ENCODE measurements around the gene CEP63. TPM values are rescaled to one million over a fixed set of nuclear protein-coding genes. Genes with fewer than 3 reads are reported as not detected.

Gene CEP63
- total and polyA plus RNA-seq, 12 donors, result 20.1 to 38.8 (median 30.8) TPM

GRCh38 chr3:134615743-134616142 lies 129.9 kb downstream of the CEP63 start:
- Histone ChIP-seq H3K27ac (no peak overlapping the region), H3K4me1 (peaks cover 0 to 5% (median 0%) of the 10 kb centered on the region in 9 donors), H3K4me3 (no peak overlapping the region), H3K36me3 (peaks cover 0 to 11% (median 0%) of the 10 kb centered on the region in 9 donors), H3K27me3 (no peaks in the 10 kb centered on the region), H3K9me3 (no peaks in the 10 kb centered on the region)
- ATAC-seq (no peak), DNase-seq (no peak)
- WGBS, 2 donors, result 69 to 70% methylated on average over 5 of the region's 5 CpGs
- intact Hi-C loops (cut with DNase I), result no loop called here
- TF ChIP-seq CTCF (IDR thresholded peaks at IDR 0.05), result no peak

GRCh38 chr3:134617608-134618477 lies 132.0 kb downstream of the CEP63 start:
- DNase-seq, result no peak
- H3K27me3 ChIP-seq, result no peaks in the 10 kb centered on the region
- no peak overlapping the region for H3K4me3 ChIP-seq
- H3K9me3 ChIP-seq, result no peaks in the 10 kb centered on the region
- intact Hi-C loops (cut with DNase I), result no loop called here
- peaks cover 0 to 11% (median 0%) of the 10 kb centered on the region in 9 donors for H3K36me3 ChIP-seq
- no peak overlapping the region for H3K27ac ChIP-seq
- whole genome bisulfite sequencing, 2 donors, result 73 to 77% methylated on average over 7 of the region's 7 CpGs
- no peak for TF ChIP-seq CTCF (IDR thresholded peaks at IDR 0.05)
- ATAC-seq, result no peak
- H3K4me1 ChIP-seq, result peaks cover 0 to 11% (median 0%) of the 10 kb centered on the region in 9 donors

GRCh38 chr3:134618478-134619300 lies 132.8 kb downstream of the CEP63 start:
- H3K4me1 ChIP-seq, result peaks cover 0 to 11% (median 0%) of the 10 kb centered on the region in 9 donors
- ATAC-seq, result no peak
- H3K36me3 ChIP-seq, result peaks cover 0 to 11% (median 0%) of the 10 kb centered on the region in 9 donors
- WGBS, 2 donors, result 85 to 93% methylated on average over 13 of the region's 13 CpGs
- DNase-seq, result no peak
- H3K27ac ChIP-seq, result no peak overlapping the region
- no peaks in the 10 kb centered on the region for H3K9me3 ChIP-seq
- no peak for TF ChIP-seq CTCF (IDR thresholded peaks at IDR 0.05)
- intact Hi-C loops (cut with DNase I), result no loop called here
- H3K4me3 ChIP-seq, result no peak overlapping the region
- no peaks in the 10 kb centered on the region for H3K27me3 ChIP-seq

GRCh38 chr3:134619301-134619615 lies 133.4 kb downstream of the CEP63 start:
- Histone ChIP-seq H3K9me3 (no peaks in the 10 kb centered on the region), H3K4me3 (no peak overlapping the region), H3K36me3 (peaks cover 0 to 8% (median 0%) of the 10 kb centered on the region in 9 donors), H3K27me3 (no peaks in the 10 kb centered on the region), H3K4me1 (peaks cover 0 to 11% (median 0%) of the 10 kb centered on the region in 9 donors), H3K27ac (no peak overlapping the region)
- no peak for DNase-seq
- ATAC-seq, result no peak
- TF ChIP-seq CTCF (IDR thresholded peaks at IDR 0.05), result no peak
- whole genome bisulfite sequencing, 2 donors, result 88 to 92% methylated on average over 2 of the region's 2 CpGs
- intact Hi-C loops (cut with DNase I), result no loop called here

Data from heart right ventricle (tissue), 16 donors.